H1 (cell line): ENCODE results near the gene ASTN2. TPM values are rescaled to one million over a fixed set of nuclear protein-coding genes. Genes with fewer than 3 reads are reported as not detected.
A peak's percentile ranks its signal among the peaks of the same experiment; 100 is the strongest.

ENCODE experiments used
- CHD7 ChIP-seq: fragments of 300-600 bp; sonication (generic); IDR thresholded peaks from 2 replicates; pipeline ENCODE4 v1.7.1; 2012; ENCODE audit warnings: low read length, moderate library complexity, mild to moderate bottlenecking, inconsistent platforms; ENCODE audit not compliant: insufficient replicate concordance
- CTCF ChIP-seq, 3 experiments: IDR thresholded peaks; 1 replicate in 2 of 3; 2 replicates in 1 of 3; pipeline versions ENCODE4 v1.5.1 to v1.6.1; 2011; ENCODE audit warnings: low read length in 3 of 3, mild to moderate bottlenecking in 3 of 3, inconsistent platforms in 2 of 3, low read depth in 1 of 3, moderate library complexity in 1 of 3; ENCODE audit not compliant: insufficient read depth in 1 of 3; ENCODE audit errors: control extremely low read depth in 1 of 3
- MAX ChIP-seq: IDR thresholded peaks from 2 replicates; pipeline ENCODE4 v1.6.1; 2012; ENCODE audit warnings: inconsistent platforms
- NRF1 ChIP-seq: IDR thresholded peaks from 2 replicates; pipeline ENCODE4 v1.6.1; 2011; ENCODE audit warnings: mild to moderate bottlenecking, low read depth, low read length, improper control_type of control experiment
- RAD21 ChIP-seq, 2 experiments: IDR thresholded peaks in 1 of 2; conservative IDR thresholded peaks in 1 of 2; 2 replicates each; pipeline ENCODE4 v1.6.1; 2011; ENCODE audit warnings: low read depth in 2 of 2, low read length in 2 of 2, improper control_type of control experiment in 1 of 2, inconsistent platforms in 1 of 2, mild to moderate bottlenecking in 1 of 2, moderate library complexity in 1 of 2
- polyA plus RNA-seq, 7 experiments: library from polyadenylated mRNA; depleted of rRNA in 3 of 7; stranded (reverse) in 5 of 7; unstranded in 2 of 7; fragments of >200 nt in 5 of 7; fragments of 200-250 nt in 2 of 7; gene quantifications; 1 replicate in 5 of 7; 2 replicates in 1 of 7; 4 replicates in 1 of 7; pipeline versions ENCODE4 v1.2.1 to v1.2.3, GENCODE V29; 2011 to 2013; ENCODE audit warnings: missing spikeins in 2 of 7, mixed read lengths in 2 of 7
- total RNA-seq: library from RNA; stranded (reverse); fragmentation: NEBNext Ultra II Directional; extraction: Animal tissue kit (Norgen Biotek cat#: 25700); gene quantifications from 2 replicates; pipeline ENCODE4 v1.2.1, GENCODE V29; 2021

The ASTN2 gene
- total and polyA plus RNA-seq, 2 of the 8 experiments (the other 6 are each of a cell fraction or from before 2014, with no cell fraction given), result 8.2 to 13.7 TPM

- no peak for TF ChIP-seq CHD7
- TF ChIP-seq CTCF (IDR thresholded peaks at IDR 0.05; ENCODE audit: control extremely low read depth in 1 of 3, insufficient read depth in 1 of 3, low read depth in 1 of 3, low read length in 3 of 3), result peak; percentile 75 to 92 (median 76)
- TF ChIP-seq NRF1, result no peak
- peak; percentile 77 to 78 for TF ChIP-seq RAD21 (IDR thresholded peaks at IDR 0.05 in 1 of 2, conservative IDR thresholded peaks at IDR 0.05 in 1 of 2; ENCODE audit: low read depth in 2 of 2, low read length in 2 of 2)
- TF ChIP-seq MAX, result peak; percentile 43; the same call in 1 of the 2 replicates
Measured at GRCh38 chr9:116494815-116495634, 919.8 kb downstream of the ASTN2 start (continued).
